A673 (cell line): ENCODE measurements around the gene ASPRV1. TPM values are rescaled to one million over a fixed set of nuclear protein-coding genes. Genes with fewer than 3 reads are reported as not detected.

Experiments used
- BruUV-seq: library from RNA; stranded (reverse); fragments of 400-500 nt; replicated peaks from 2 replicates; lab custom pipeline; 2021; lab: Mats Ljungman, UMichigan
- CTCF ChIA-PET: fragments of 300-600 bp; sonication (Branson Sonifier 250); formaldehyde crosslinking; loops from one replicate; lab custom pipeline; 2022; ENCODE audit warnings: antibody characterized with exemption; lab: Charles Lee
- POLR2A ChIA-PET: fragments of 300-600 bp; sonication (Branson Sonifier 250); formaldehyde crosslinking; loops from one replicate; lab custom pipeline; 2022; ENCODE audit warnings: antibody characterized with exemption; ENCODE audit not compliant: low non-redundant PET; lab: Charles Lee
- DNase-seq: peaks from one replicate; pipeline ENCODE4 v3.0.0-alpha.2; 2015; ENCODE audit warnings: low spot score
- H3K27ac ChIP-seq: fragments of 200-600 bp; sonication (generic); 2 replicates; pipeline ENCODE4 v1.5.1; 2016; ENCODE audit warnings: mixed run types, low read depth, mild to moderate bottlenecking, mixed read lengths, antibody characterized with exemption, low read length; ENCODE audit not compliant: poor library complexity, severe bottlenecking
- H3K27me3 ChIP-seq: fragments of 200-600 bp; sonication (generic); replicated peaks from 2 replicates; pipeline ENCODE4 v1.6.1; 2017; ENCODE audit warnings: mixed run types, low read depth, mild to moderate bottlenecking, mixed read lengths, antibody characterized with exemption, low read length; ENCODE audit not compliant: insufficient read depth, poor library complexity
- H3K36me3 ChIP-seq: fragments of 200-600 bp; sonication (generic); 2 replicates; pipeline ENCODE4 v1.6.1; 2016; ENCODE audit warnings: mixed run types, mild to moderate bottlenecking, mixed read lengths, antibody characterized with exemption, low read length; ENCODE audit not compliant: insufficient read depth, poor library complexity, severe bottlenecking
- H3K4me1 ChIP-seq: fragments of 200-600 bp; sonication (generic); 2 replicates; pipeline ENCODE4 v1.6.1; 2017; ENCODE audit warnings: mixed run types, mild to moderate bottlenecking, mixed read lengths, antibody characterized with exemption, low read length; ENCODE audit not compliant: insufficient read depth, poor library complexity, severe bottlenecking
- H3K4me3 ChIP-seq: fragments of 200-600 bp; sonication (generic); 2 replicates; pipeline ENCODE4 v1.5.1; 2016; ENCODE audit warnings: low read depth, mixed run types, mild to moderate bottlenecking, mixed read lengths, low read length; ENCODE audit not compliant: poor library complexity, severe bottlenecking
- H3K9me3 ChIP-seq: fragments of 200-600 bp; sonication (generic); 2 replicates; pipeline ENCODE4 v1.6.1; 2016; ENCODE audit warnings: mixed run types, low read depth, mild to moderate bottlenecking, mixed read lengths, antibody characterized with exemption, low read length; ENCODE audit not compliant: poor library complexity, severe bottlenecking
- EZH2 ChIP-seq: fragments of 200-600 bp; sonication (generic); IDR thresholded peaks from 2 replicates; pipeline ENCODE4 v1.6.1; 2017; ENCODE audit warnings: borderline replicate concordance, low read depth, mild to moderate bottlenecking, mixed read lengths, antibody characterized with exemption, low read length; ENCODE audit not compliant: poor library complexity, severe bottlenecking
- intact Hi-C: fragments of 100-400 bp; cut with micrococcal nuclease; formaldehyde crosslinking; loops from one replicate; pipeline ENCODE4 v1.10.0; 2022; ENCODE audit not compliant: unreplicated experiment
- total RNA-seq: library from RNA; stranded (reverse); gene quantifications from 2 replicates; pipeline ENCODE4 v1.2.3, GENCODE V29; 2021
- TF ChIP-seq, protein P1 (sequence below): fragments of 300-800, 200-600 bp; sonication (generic); conservative IDR thresholded peaks from 2 replicates; pipeline ENCODE4 v1.5.1; 2017; ENCODE audit warnings: low read depth, mild to moderate bottlenecking, antibody characterized with exemption, low read length, moderate library complexity, mixed read lengths

ASPRV1 gene
- total RNA-seq, 1 experiment from 2014 or later = 0.73 TPM

DNA sequence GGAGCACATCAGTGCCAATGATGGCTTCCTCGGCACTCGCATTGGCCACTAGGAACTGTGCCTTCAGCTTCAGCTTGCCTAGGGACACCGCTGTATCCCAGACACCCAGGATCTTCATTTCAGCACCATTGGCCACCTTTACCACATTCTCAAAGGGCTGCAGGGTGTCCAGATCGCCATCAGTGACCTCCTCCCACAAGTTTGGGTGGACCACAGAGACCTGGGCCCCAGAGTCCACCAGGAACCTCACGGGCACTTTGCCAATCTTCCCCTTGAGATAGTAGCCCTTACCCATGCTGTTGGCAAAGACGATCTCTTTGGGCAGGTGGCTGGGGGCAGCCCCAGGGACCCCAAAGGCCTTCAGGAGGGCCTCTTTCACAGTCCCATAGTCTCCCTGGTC is 610 bp downstream of the ASPRV1 start:
- no peak overlapping the region for H3K4me3 ChIP-seq
- intact Hi-C loops = no loop called here
- H3K27ac ChIP-seq = no peak overlapping the region
- ChIA-PET CTCF (no interaction called here), POLR2A (no interaction called here)
- H3K36me3 ChIP-seq = no peaks in the 10 kb centered on the region
- no peak for DNase-seq
- no peak for TF ChIP-seq EZH2
- TF ChIP-seq, protein P1, sequence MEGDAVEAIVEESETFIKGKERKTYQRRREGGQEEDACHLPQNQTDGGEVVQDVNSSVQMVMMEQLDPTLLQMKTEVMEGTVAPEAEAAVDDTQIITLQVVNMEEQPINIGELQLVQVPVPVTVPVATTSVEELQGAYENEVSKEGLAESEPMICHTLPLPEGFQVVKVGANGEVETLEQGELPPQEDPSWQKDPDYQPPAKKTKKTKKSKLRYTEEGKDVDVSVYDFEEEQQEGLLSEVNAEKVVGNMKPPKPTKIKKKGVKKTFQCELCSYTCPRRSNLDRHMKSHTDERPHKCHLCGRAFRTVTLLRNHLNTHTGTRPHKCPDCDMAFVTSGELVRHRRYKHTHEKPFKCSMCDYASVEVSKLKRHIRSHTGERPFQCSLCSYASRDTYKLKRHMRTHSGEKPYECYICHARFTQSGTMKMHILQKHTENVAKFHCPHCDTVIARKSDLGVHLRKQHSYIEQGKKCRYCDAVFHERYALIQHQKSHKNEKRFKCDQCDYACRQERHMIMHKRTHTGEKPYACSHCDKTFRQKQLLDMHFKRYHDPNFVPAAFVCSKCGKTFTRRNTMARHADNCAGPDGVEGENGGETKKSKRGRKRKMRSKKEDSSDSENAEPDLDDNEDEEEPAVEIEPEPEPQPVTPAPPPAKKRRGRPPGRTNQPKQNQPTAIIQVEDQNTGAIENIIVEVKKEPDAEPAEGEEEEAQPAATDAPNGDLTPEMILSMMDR = no peak
- no TSS peak for BruUV-seq
- H3K4me1 ChIP-seq = no peaks in the 10 kb centered on the region
- H3K27me3 ChIP-seq = peaks cover 8% of the 10 kb centered on the region
- no peaks in the 10 kb centered on the region for H3K9me3 ChIP-seq

DNA sequence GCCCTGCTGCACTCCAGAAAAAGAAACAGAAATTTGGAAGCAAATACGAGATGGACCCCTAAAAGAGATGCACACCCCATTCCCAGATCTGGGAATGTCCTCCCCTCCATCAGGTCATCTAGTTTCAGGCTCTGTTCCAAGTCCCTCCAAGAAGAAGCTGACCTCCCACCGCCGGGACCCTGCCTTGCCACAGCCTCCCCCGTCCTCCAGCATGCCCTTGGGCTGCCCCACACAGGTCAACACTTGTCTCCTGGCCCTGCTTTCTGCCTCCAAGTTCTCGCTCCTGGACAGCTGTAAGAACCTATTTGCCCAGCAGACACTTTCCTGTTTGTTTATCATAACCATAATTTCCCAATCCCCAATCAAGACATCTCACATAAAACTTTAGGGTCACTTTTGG is 2.0 kb downstream of the ASPRV1 start:
- TF ChIP-seq EZH2 = no peak
- TF ChIP-seq, protein P1 = no peak
- ChIA-PET CTCF (no interaction called here), POLR2A (no interaction called here)
- no peaks in the 10 kb centered on the region for H3K36me3 ChIP-seq
- intact Hi-C loops = no loop called here
- H3K4me1 ChIP-seq = no peaks in the 10 kb centered on the region
- H3K4me3 ChIP-seq = no peak overlapping the region
- BruUV-seq = no TSS peak
- no peaks in the 10 kb centered on the region for H3K9me3 ChIP-seq
- H3K27me3 ChIP-seq = peaks cover 8% of the 10 kb centered on the region
- H3K27ac ChIP-seq = no peak overlapping the region
- no peak for DNase-seq

DNA sequence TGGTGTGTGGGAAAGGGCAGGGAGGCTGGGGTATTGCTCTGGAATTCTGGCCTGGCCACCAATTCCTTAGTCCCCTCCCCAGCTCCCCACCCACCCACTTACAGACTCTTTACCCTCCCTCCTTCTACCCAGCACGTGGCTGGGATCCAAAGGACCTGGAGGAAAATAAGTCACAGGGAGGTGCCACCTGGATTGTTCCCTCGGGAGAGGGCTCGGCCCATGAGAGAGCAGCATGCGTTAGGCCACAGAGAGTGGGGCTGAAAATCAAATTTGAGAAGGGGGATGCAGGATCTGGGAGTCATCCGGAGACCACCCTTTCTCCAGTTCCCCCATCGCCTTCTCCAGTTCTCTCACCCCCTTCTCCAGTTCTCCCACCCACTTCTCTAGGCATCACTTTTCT is 3.0 kb downstream of the ASPRV1 start:
- BruUV-seq = no TSS peak
- intact Hi-C loops = no loop called here
- Histone ChIP-seq H3K9me3 (no peaks in the 10 kb centered on the region), H3K27me3 (peaks cover 8% of the 10 kb centered on the region), H3K4me3 (no peak overlapping the region), H3K36me3 (no peaks in the 10 kb centered on the region), H3K27ac (no peak overlapping the region), H3K4me1 (no peaks in the 10 kb centered on the region)
- POLR2A ChIA-PET = no interaction called here
- no peak for DNase-seq
- CTCF ChIA-PET = no interaction called here
- TF ChIP-seq, protein P1 = no peak
- TF ChIP-seq EZH2 = no peak
